Left cardiac atrium (tissue), 4 donors: ENCODE results near the gene TUBGCP4. TPM values are rescaled to one million over a fixed set of nuclear protein-coding genes. Genes with fewer than 3 reads are reported as not detected.

Source experiments
- ATAC-seq, 2 donors: fragments of 200-7000 bp; cut with Tn5 transposase; one replicate each; pipeline ENCODE4 v1.9.1; 2020; ENCODE audit warnings: mild to moderate bottlenecking in 2 of 2, moderate library complexity in 2 of 2
- DNase-seq: peaks from one replicate; pipeline ENCODE4 v3.0.0-alpha.2; 2020
- intact Hi-C, 2 donors: fragments of 100-400 bp; cut with DNase I; formaldehyde crosslinking; loops; one replicate each; pipeline versions ENCODE4 v1.14.1 to v1.15.1; 2022 to 2023
- total RNA-seq, 2 donors: library from RNA; stranded (reverse); fragmentation: NEBNext Ultra II Directional; extraction: Animal tissue kit (Norgen Biotek cat#: 25700); gene quantifications; one replicate each; pipeline ENCODE4 v1.2.1, GENCODE V29; 2021
- donor health status: DM: no; HTN: yes; CAD: no.
- donor health status: DM: no; HTN: yes; CAD: no; lungs with severe emphysema.
- donor health status: DM: yes; HTN: yes; CAD: no.
- donor health status: Dilated cardiomyopathy.

TUBGCP4 gene
- total RNA-seq, 2 donors from 2014 or later, result 11.3 to 12.6 TPM

DNA sequence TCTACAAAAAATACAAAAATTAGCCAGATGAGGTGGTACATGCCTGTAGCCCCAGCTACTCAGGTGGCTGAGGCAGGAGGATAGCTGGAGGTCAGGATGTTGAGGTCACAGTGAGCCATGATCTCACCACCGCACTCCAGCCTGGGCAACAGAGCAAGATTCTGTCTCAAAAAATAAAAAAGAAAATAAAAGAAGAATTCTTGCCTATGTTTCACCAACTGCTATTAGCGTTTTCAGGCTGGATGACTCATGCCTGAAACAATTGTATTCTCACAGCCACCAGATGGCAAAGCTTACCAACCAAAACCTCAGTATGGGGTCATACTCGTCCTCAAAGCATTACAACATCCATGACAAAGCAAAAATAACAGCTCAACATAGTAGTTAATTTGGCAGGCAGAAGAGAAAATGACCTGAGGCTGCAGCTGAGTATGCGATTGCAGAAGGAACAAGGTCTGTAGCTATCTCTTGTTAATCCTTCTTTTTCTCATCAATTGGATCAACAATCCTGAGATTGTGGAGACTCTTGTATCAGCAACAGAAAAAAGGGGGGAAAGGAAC, 69.9 kb downstream of the TUBGCP4 start:
- ATAC-seq (peak; percentile 96 to 97), DNase-seq (no peak)
- intact Hi-C loops, result no loop called here

DNA sequence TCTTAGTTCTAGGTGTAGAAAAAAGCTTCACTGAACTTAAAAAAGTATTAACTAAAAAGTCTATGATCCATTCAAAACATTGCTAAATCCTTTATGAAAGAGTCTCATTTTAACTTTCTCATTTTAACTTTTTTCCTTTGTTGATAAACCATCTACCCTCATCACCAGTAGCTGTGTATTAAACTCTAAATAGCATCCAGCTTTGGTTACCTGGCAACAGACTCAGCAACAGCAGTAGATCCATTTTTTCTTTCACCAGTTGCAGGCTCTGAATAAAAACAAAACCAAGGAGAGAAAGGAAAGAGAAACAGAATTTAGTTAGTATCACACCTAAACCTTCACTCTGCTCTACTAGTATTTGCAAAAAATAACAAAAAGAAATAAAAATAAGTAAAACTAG, 70.4 kb downstream of the TUBGCP4 start:
- peak in 1 of 2 donors; percentile 16 for ATAC-seq

DNA sequence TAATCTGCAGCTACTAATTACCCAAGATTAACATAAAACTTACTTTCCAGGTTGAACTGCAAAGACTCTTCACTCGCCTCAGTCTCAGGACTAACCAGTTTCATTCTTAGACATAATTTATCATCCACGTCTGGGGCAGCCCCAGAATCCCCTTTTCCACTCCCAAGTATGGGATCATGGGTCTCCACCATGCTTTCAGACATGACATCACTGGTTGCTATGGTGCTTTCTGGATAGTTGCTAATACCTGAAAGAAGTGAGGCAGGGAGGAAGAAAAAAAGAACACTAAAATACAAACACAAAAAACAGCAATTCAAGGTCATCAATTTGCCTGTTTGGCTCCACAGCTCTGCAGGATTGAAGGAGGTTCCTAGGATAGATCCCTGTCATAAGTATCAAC, 75.4 kb downstream of the TUBGCP4 start:
- DNase-seq (no peak), ATAC-seq (no peak)
- intact Hi-C loops, result no loop called here

More for the DNA sequence above, 70.4 kb downstream of the TUBGCP4 start:
- DNase-seq, result no peak
- intact Hi-C loops, result no loop called here

DNA sequence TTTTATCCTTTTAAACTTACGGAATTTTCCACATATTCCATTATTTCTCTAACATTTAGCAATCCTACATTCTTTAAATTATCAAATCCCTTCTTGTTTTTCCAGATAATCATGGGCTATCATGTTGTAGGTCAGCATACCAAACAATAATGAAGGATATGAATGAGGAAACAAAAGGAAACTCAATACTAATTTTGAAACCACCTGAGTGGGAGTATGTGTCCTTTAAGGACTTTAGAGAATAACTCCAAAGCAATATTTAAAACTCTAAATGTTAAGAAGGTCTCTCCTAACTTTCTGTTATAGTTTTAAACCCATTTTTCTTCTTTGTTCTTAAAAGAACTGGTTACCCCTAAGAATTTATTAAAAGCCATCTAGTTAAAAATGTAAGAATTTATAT, 79.1 kb downstream of the TUBGCP4 start:
- intact Hi-C loops, result no loop called here
- ATAC-seq, result no peak

More for the DNA sequence above, 79.1 kb downstream of the TUBGCP4 start:
- no peak for DNase-seq

Other genes with a start within 250 kb of the TUBGCP4 start
- 10 to 100 TPM; 10.3 to 11.1 TPM for gene TMEM62, start 237.5 kb upstream of the TUBGCP4 start, total RNA-seq
- gene CCNDBP1, start 185.7 kb upstream of the TUBGCP4 start, total RNA-seq, result 10 to 100 TPM; 45.1 to 50.0 TPM
- 1 to 10 TPM in 1 of 2 donors, under 1 TPM in 1; 0.68 to 2.3 TPM for gene EPB42, start 150.1 kb upstream of the TUBGCP4 start, total RNA-seq
- gene TGM5, start 104.2 kb upstream of the TUBGCP4 start, total RNA-seq, result not detected
- gene TGM7, start 68.8 kb upstream of the TUBGCP4 start, total RNA-seq, result not detected
- gene LCMT2, start 40.5 kb upstream of the TUBGCP4 start, total RNA-seq, result 10 to 100 TPM in 1 of 2 donors, 1 to 10 TPM in 1; 7.5 to 10.9 TPM
- 10 to 100 TPM; 13.2 to 15.3 TPM for gene ZSCAN29, start 58 bp upstream of the TUBGCP4 start, total RNA-seq
- 10 to 100 TPM; 30.1 to 33.5 TPM for gene TP53BP1, start 122.1 kb downstream of the TUBGCP4 start, total RNA-seq
- gene MAP1A, start 146.5 kb downstream of the TUBGCP4 start, total RNA-seq, result 10 to 100 TPM; 23.8 to 24.5 TPM
- gene PPIP5K1, start 219.1 kb downstream of the TUBGCP4 start, total RNA-seq, result 10 to 100 TPM; 19.4 to 22.3 TPM
- gene CKMT1B, start 222.9 kb downstream of the TUBGCP4 start, total RNA-seq, result 1 to 10 TPM; 3.7 to 5.5 TPM
- under 1 TPM; 0.12 to 0.18 TPM for gene STRC, start 247.7 kb downstream of the TUBGCP4 start, total RNA-seq